Heart right ventricle (tissue), 16 donors: ENCODE data around the gene RNASET2. TPM values are rescaled to one million over a fixed set of nuclear protein-coding genes. Genes with fewer than 3 reads are reported as not detected.

Experiments used
- ATAC-seq, 8 donors: fragments of 200-7000 bp; cut with Tn5 transposase; one replicate each; pipeline ENCODE4 v1.9.1; 2020; ENCODE audit warnings: mild to moderate bottlenecking in 8 of 8, moderate library complexity in 8 of 8, moderate number of reproducible peaks in 1 of 8
- DNase-seq, 2 donors: peaks; one replicate each; pipeline ENCODE4 v3.0.0-alpha.2; 2020
- H3K27ac ChIP-seq, 10 donors: fragments of 200-600 bp; sonication (generic) in 2 of 10; one replicate each; pipeline versions ENCODE4 v1.5.0 to v1.8.0; 2020 to 2022; ENCODE audit warnings: mild to moderate bottlenecking in 3 of 10
- H3K27me3 ChIP-seq, 7 donors: fragments of 200-600 bp; one replicate each; pipeline ENCODE4 v1.8.0; 2021 to 2022; ENCODE audit warnings: mild to moderate bottlenecking in 2 of 7
- H3K36me3 ChIP-seq, 9 donors: fragments of 200-600 bp; sonication (generic) in 1 of 9; one replicate each; pipeline versions ENCODE4 v1.5.0 to v1.8.0; 2020 to 2022; ENCODE audit warnings: mild to moderate bottlenecking in 2 of 9
- H3K4me1 ChIP-seq, 9 donors: fragments of 200-600 bp; sonication (generic) in 1 of 9; one replicate each; pipeline versions ENCODE4 v1.5.0 to v1.8.0; 2020 to 2022; ENCODE audit warnings: mild to moderate bottlenecking in 4 of 9
- H3K4me3 ChIP-seq, 10 donors: fragments of 200-600 bp; sonication (generic) in 2 of 10; one replicate each; pipeline versions ENCODE4 v1.5.0 to v1.8.0; 2020 to 2022; ENCODE audit warnings: mild to moderate bottlenecking in 7 of 10, moderate library complexity in 2 of 10
- H3K9me3 ChIP-seq, 11 donors: fragments of 200-600 bp in 10 of 11; sonication (generic) in 2 of 11; one replicate each; pipeline versions ENCODE4 v1.5.0 to v1.8.0; 2013 to 2022; ENCODE audit warnings: mild to moderate bottlenecking in 2 of 11, control low read depth in 1 of 11, moderate library complexity in 1 of 11
- WGBS, 2 donors: extraction: QIAGEN DNeasy Blood & Tissue Kit; methylation state at CpG; one replicate each; pipeline ENCODE4 v1.1.7; 2013; ENCODE audit warnings: inconsistent platforms in 1 of 2; 5-methylcytosine and 5-hydroxymethylcytosine counted together
- intact Hi-C, 10 donors: fragments of 100-400 bp; cut with DNase I; formaldehyde crosslinking; loops; one replicate each; pipeline versions ENCODE4 v1.11.1 to v1.14.2; 2022
- polyA plus RNA-seq, 2 donors: library from polyadenylated mRNA; stranded (reverse); fragments of 200-250 nt; gene quantifications; one replicate each; pipeline ENCODE4 v1.2.3, GENCODE V29; 2013
- total RNA-seq, 10 donors: library from RNA; stranded (reverse); fragmentation: NEBNext Ultra II Directional in 3 of 10; extraction: Animal tissue kit (Norgen Biotek cat#: 25700) in 3 of 10; gene quantifications; one replicate each; pipeline versions ENCODE4 v1.2.1 to v1.2.4, GENCODE V29; 2021 to 2023
- TF ChIP-seq, protein P1 (sequence below), 9 donors: fragments of 200-600 bp; sonication (generic) in 2 of 9; IDR thresholded peaks; one replicate each; pipeline versions ENCODE4 v1.5.0 to v1.8.0; 2021 to 2022; ENCODE audit warnings: antibody characterized with exemption in 9 of 9, mild to moderate bottlenecking in 5 of 9, moderate library complexity in 1 of 9
- donor health status: Arrhythmogenic right ventricular cardiomyopathy.
- donor health status: ischemic (EF 13 %, LVEDD 7.1; RV severe dilation, severe dysfunction).
- donor health status: healthy with polysubstance abuse.
- donor health status: DM: no; HTN: yes; CAD: no.
- donor health status: DM: no; HTN: no; CAD: no.
- donor health status: ischemic (EF 25% LVEDD 6.9; RV normal size, moderate dysfunction).
- donor health status: ischemic (EF 25% LVEDD 5.7; RV mildly dilated, moderate dysfunction).
- donor health status: healthy.
- donor health status: DM: yes; HTN: yes; CAD: no.
- donor health status: Ischemic cardiomyopathy.
- donor health status: ischemic (EF 35%, LVEDD 5.7; RV mildly dilated, moderate dysfunction).
- donor health status: nonischemic (EF 11% LVEDD 7.7; RV severe dilation, severe dysfunction).
- donor health status: DM: yes; HTN: yes; CAD: no.
- donor health status: PGD.
- donor health status: ischemic (EF 29% LVEDD 5.4; RV normal size, mild dysfunction).
- donor health status: nonischemic (EF 23%, LVEDD 6.1; RV moderate dilation, normal function).

RNASET2 gene
- total and polyA plus RNA-seq, 12 donors = 7.1 to 44.3 (median 12.1) TPM

DNA sequence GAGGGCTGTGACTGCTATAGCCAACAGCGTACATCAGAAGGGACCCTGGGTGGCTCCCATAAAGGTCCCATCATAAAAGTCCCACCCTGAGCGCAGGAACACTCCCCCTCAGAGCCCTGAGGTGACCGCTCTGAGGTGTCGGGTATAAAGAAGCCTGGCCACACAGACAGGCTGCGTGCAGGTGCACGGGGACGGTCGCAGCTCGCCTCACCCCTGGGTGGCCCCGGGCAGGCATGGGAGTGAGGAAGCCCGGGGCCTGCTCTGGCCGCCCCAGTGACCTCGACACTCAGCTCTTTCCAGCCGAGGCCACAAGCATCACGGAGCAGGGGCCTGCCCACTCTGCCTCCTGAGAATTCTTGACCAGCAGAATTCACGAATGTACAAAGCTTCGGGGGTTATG lies 14.4 kb upstream of the RNASET2 start:
- intact Hi-C loops = no loop called here
- Histone ChIP-seq H3K27ac (no peak overlapping the region), H3K36me3 (no peaks in the 10 kb centered on the region), H3K9me3 (peaks cover 0 to 5% (median 0%) of the 10 kb centered on the region in 11 donors), H3K4me3 (no peak overlapping the region), H3K4me1 (peaks cover 0 to 11% (median 0%) of the 10 kb centered on the region in 9 donors), H3K27me3 (no peaks in the 10 kb centered on the region)
- DNase-seq (no peak), ATAC-seq (no peak)
- TF ChIP-seq, protein P1, sequence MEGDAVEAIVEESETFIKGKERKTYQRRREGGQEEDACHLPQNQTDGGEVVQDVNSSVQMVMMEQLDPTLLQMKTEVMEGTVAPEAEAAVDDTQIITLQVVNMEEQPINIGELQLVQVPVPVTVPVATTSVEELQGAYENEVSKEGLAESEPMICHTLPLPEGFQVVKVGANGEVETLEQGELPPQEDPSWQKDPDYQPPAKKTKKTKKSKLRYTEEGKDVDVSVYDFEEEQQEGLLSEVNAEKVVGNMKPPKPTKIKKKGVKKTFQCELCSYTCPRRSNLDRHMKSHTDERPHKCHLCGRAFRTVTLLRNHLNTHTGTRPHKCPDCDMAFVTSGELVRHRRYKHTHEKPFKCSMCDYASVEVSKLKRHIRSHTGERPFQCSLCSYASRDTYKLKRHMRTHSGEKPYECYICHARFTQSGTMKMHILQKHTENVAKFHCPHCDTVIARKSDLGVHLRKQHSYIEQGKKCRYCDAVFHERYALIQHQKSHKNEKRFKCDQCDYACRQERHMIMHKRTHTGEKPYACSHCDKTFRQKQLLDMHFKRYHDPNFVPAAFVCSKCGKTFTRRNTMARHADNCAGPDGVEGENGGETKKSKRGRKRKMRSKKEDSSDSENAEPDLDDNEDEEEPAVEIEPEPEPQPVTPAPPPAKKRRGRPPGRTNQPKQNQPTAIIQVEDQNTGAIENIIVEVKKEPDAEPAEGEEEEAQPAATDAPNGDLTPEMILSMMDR (IDR thresholded peaks at IDR 0.05) = no peak
- WGBS, 2 donors = 87 to 89% methylated on average over 17 of the region's 17 CpGs

DNA sequence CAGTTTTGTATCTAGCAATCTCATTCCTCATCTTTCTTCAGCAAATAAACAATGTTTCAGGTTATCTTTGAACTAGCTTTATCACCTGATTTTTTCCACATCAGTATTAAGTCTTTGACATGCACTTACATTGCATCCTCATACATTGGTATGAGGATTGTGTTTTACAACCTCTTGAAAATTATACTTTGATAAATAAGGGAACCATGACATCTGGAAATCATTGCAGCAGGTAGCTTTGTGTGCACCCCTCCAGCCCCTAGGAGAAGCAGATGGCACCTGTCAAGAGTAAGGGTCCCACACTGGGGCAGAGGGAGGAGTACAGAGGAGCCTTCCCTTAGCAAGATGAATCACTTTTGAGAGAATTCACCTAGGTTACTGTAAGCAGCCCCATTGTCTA lies 13.7 kb upstream of the RNASET2 start:
- Histone ChIP-seq H3K4me1 (peaks cover 0 to 11% (median 0%) of the 10 kb centered on the region in 9 donors), H3K27ac (no peak overlapping the region), H3K27me3 (no peaks in the 10 kb centered on the region), H3K9me3 (peaks cover 0 to 5% (median 0%) of the 10 kb centered on the region in 11 donors), H3K36me3 (no peaks in the 10 kb centered on the region), H3K4me3 (no peak overlapping the region)
- ATAC-seq (no peak), DNase-seq (no peak)
- intact Hi-C loops = no loop called here
- TF ChIP-seq, protein P1 (IDR thresholded peaks at IDR 0.05) = no peak

DNA sequence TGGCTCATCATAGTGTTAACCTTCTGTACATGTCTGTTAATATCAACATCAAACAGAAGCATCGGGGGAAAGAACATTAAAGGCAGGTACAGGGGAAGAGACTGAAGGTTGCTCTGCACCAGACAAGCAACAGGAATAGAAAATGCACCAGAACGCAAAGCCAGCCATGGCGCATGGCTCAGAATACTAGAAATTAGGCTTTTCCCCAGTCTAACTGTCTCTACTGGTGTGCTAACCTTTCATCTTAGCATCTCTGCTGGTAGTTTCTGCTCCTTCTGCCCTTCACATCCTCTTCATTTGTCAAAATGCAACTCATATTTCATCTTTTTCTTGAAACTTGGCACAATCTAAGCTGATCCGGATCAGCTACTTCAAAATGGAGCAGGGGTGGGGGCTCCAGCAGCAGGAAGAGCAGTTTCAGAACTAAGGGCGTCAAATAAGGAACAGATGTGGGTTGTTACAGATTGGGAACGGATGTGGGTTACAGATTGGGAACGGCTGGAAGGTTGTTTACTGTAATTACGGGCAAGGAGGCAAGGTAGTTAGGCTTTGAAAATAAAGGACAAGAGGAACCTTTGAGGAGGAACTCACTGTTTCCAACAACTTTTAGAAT lies 13.1 kb upstream of the RNASET2 start:
- TF ChIP-seq, protein P1 (IDR thresholded peaks at IDR 0.05) = no peak
- DNase-seq (no peak), ATAC-seq (no peak)
- no peak overlapping the region for H3K27ac ChIP-seq
- no peaks in the 10 kb centered on the region for H3K36me3 ChIP-seq
- 81 to 86% methylated on average over 8 of the region's 8 CpGs for WGBS, 2 donors
- H3K27me3 ChIP-seq = no peaks in the 10 kb centered on the region
- peaks cover 0 to 11% (median 0%) of the 10 kb centered on the region in 9 donors for H3K4me1 ChIP-seq
- intact Hi-C loops = no loop called here
- H3K9me3 ChIP-seq = peaks cover 0 to 5% (median 0%) of the 10 kb centered on the region in 11 donors
- H3K4me3 ChIP-seq = no peak overlapping the region

DNA sequence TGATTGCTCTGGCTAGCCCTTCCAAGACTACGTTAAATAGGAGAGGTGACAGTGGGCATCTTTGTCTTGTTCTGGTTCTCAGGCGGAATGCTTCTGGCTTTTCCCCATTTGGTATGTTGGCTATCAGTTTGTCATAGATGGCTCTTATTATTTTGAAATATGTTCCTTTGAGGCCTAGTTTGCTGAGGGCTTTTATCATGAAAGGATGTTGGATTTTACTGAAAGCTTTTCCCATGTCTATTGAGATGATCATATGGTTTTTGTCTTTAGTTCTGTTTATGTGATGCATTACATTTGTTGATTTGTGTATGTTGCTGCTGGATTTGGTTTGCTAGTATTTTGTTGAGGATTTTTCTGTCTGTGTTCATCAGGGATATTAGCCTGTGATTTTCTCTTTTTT lies 9.9 kb upstream of the RNASET2 start:
- no peak for ATAC-seq
- no peaks in the 10 kb centered on the region for H3K36me3 ChIP-seq
- peaks cover 0 to 11% (median 0%) of the 10 kb centered on the region in 9 donors for H3K4me1 ChIP-seq
- no peak for DNase-seq
- WGBS, 2 donors = 100% methylated on average over 2 of the region's 2 CpGs
- no peak overlapping the region for H3K27ac ChIP-seq
- intact Hi-C loops = no loop called here
- H3K4me3 ChIP-seq = no peak overlapping the region
- H3K27me3 ChIP-seq = no peaks in the 10 kb centered on the region
- peaks cover 0 to 5% (median 0%) of the 10 kb centered on the region in 11 donors for H3K9me3 ChIP-seq
- TF ChIP-seq, protein P1 (IDR thresholded peaks at IDR 0.05) = no peak
